DND-41 (cell line): ENCODE measurements around the gene HCST.

Source experiments
- ATAC-seq: fragments of 200-7000 bp; cut with Tn5 transposase; 3 replicates; pipeline ENCODE4 v1.9.1; 2021; ENCODE audit warnings: low read depth; ENCODE audit not compliant: insufficient read depth
- DNase-seq: peaks from one replicate; pipeline ENCODE4 v3.0.0-alpha.2; 2020
- H2AFZ ChIP-seq: 2 replicates; pipeline ENCODE4 v1.6.0; 2012; ENCODE audit warnings: low read depth, low read length
- H3K27ac ChIP-seq: 2 replicates; pipeline ENCODE4 v1.5.1; 2012; ENCODE audit warnings: low read length, inconsistent platforms
- H3K27me3 ChIP-seq: fragments of 200-600 bp; sonication (generic); 2 replicates; pipeline ENCODE4 v1.6.0; 2012; ENCODE audit warnings: low read length, mild to moderate bottlenecking, inconsistent platforms; ENCODE audit not compliant: insufficient read depth, poor library complexity
- H3K36me3 ChIP-seq: 2 replicates; pipeline ENCODE4 v1.5.1; 2012; ENCODE audit warnings: low read length, inconsistent platforms; ENCODE audit not compliant: insufficient read depth
- H3K4me1 ChIP-seq: 2 replicates; pipeline ENCODE4 v1.5.1; 2012; ENCODE audit warnings: mild to moderate bottlenecking, low read length; ENCODE audit not compliant: insufficient read depth
- H3K4me2 ChIP-seq: 2 replicates; pipeline ENCODE4 v1.6.0; 2012; ENCODE audit warnings: mild to moderate bottlenecking, moderate library complexity, low read length, inconsistent platforms; ENCODE audit not compliant: insufficient read depth
- H3K4me3 ChIP-seq, 2 experiments: fragments of 200-600 bp in 1 of 2; shearing (Covaris generic) in 1 of 2; 2 replicates each; pipeline ENCODE4 v1.5.1; 2012 to 2016; ENCODE audit warnings: inconsistent platforms in 2 of 2, low read length in 2 of 2, mild to moderate bottlenecking in 2 of 2, low read depth in 1 of 2, moderate library complexity in 1 of 2
- H3K79me2 ChIP-seq: 2 replicates; pipeline ENCODE4 v1.6.0; 2012; ENCODE audit warnings: low read length, inconsistent platforms; ENCODE audit not compliant: insufficient read depth
- H3K9ac ChIP-seq: 2 replicates; pipeline ENCODE4 v1.6.0; 2012; ENCODE audit warnings: low read depth, mild to moderate bottlenecking, inconsistent platforms, low read length, moderate library complexity
- H3K9me3 ChIP-seq: 2 replicates; pipeline ENCODE4 v1.5.1; 2012; ENCODE audit warnings: low read length, moderate library complexity, mild to moderate bottlenecking, inconsistent platforms; ENCODE audit not compliant: insufficient read depth, severe bottlenecking
- H4K20me1 ChIP-seq: 2 replicates; pipeline ENCODE4 v1.6.0; 2012; ENCODE audit warnings: low read length; ENCODE audit not compliant: insufficient read depth
- CTCF ChIP-seq: IDR thresholded peaks from 2 replicates; pipeline ENCODE4 v1.5.1; 2012; ENCODE audit warnings: borderline replicate concordance, low read length, moderate library complexity, mild to moderate bottlenecking; ENCODE audit not compliant: poor library complexity, severe bottlenecking; ENCODE audit errors: extremely low read depth
- EZH2 ChIP-seq: IDR thresholded peaks from 3 replicates; pipeline ENCODE4 v1.6.1; 2012; ENCODE audit warnings: borderline replicate concordance, low read depth, mild to moderate bottlenecking, moderate library complexity, low read length, inconsistent platforms; ENCODE audit not compliant: severe bottlenecking

HCST gene

GRCh38 chr19:35946203-35946602 lies 43.9 kb downstream of the HCST start:
- DNase-seq = no peak
- TF ChIP-seq EZH2 (no peak), CTCF (no peak)
- no peak overlapping the region for H3K4me2 ChIP-seq

GRCh38 chr19:35949131-35949530 lies 46.8 kb downstream of the HCST start:
- peaks cover 14% of the 10 kb centered on the region for H4K20me1 ChIP-seq
- no peak overlapping the region for H3K4me2 ChIP-seq
- no peak for ATAC-seq
- H2AFZ ChIP-seq = no peak overlapping the region
- no peaks in the 10 kb centered on the region for H3K79me2 ChIP-seq
- H3K9me3 ChIP-seq = no peaks in the 10 kb centered on the region
- peaks cover 13% of the 10 kb centered on the region for H3K4me1 ChIP-seq
- H3K4me3 ChIP-seq = no peak overlapping the region
- H3K27ac ChIP-seq = no peak overlapping the region
- H3K27me3 ChIP-seq = no peaks in the 10 kb centered on the region
- TF ChIP-seq CTCF = no peak
- TF ChIP-seq EZH2 = no peak
- no peak for DNase-seq
- H3K9ac ChIP-seq = no peak overlapping the region
- H3K36me3 ChIP-seq = peaks cover 6% of the 10 kb centered on the region

More at GRCh38 chr19:35946203-35946602, 43.9 kb downstream of the HCST start:
- Histone ChIP-seq H2AFZ (no peak overlapping the region), H3K79me2 (no peaks in the 10 kb centered on the region), H3K27me3 (no peaks in the 10 kb centered on the region), H3K27ac (no peak overlapping the region), H4K20me1 (peaks cover 16% of the 10 kb centered on the region), H3K36me3 (peaks cover 13% of the 10 kb centered on the region), H3K4me1 (no peaks in the 10 kb centered on the region), H3K9me3 (no peaks in the 10 kb centered on the region), H3K4me3 (no peak overlapping the region), H3K9ac (no peak overlapping the region)
- ATAC-seq = no peak
